SH-SY5Y (cell line): ENCODE results near the gene ANXA4.

Source experiments
- GATA2 ChIP-seq: IDR thresholded peaks from 2 replicates; pipeline ENCODE4 v1.6.1; 2011; ENCODE audit warnings: mild to moderate bottlenecking, low read depth, low read length
- GATA3 ChIP-seq: IDR thresholded peaks from 2 replicates; pipeline ENCODE4 v1.6.1; 2011; ENCODE audit warnings: low read depth, mild to moderate bottlenecking, low read length, moderate library complexity

- TF ChIP-seq GATA3: no peak
- peak; percentile 9; the same call in 1 of the 2 replicates for TF ChIP-seq GATA2
Measured at GRCh38 chr2:69724540-69725159, 17.3 kb upstream of the ANXA4 start.
